KMS-11 (cell line): ENCODE results near the gene NMRK1.

Experiments
- H2AFZ ChIP-seq: fragments of 200-600 bp; sonication (generic); 2 replicates; pipeline ENCODE4 v1.6.1; 2016; ENCODE audit warnings: antibody characterized with exemption, mixed run types, low read depth
- H3K27ac ChIP-seq: fragments of 200-600 bp; sonication (generic); 2 replicates; pipeline ENCODE4 v1.6.1; 2016; ENCODE audit warnings: mild to moderate bottlenecking, mixed run types
- H3K27me3 ChIP-seq: fragments of 200-600 bp; sonication (generic); 2 replicates; pipeline ENCODE4 v1.6.1; 2017; ENCODE audit warnings: mild to moderate bottlenecking, low read depth, mixed run types, moderate library complexity; ENCODE audit not compliant: insufficient read depth
- H3K36me3 ChIP-seq: fragments of 200-600 bp; sonication (generic); 2 replicates; pipeline ENCODE4 v1.6.1; 2017; ENCODE audit warnings: mild to moderate bottlenecking, mixed run types; ENCODE audit not compliant: insufficient read depth
- H3K4me1 ChIP-seq: fragments of 200-600 bp; sonication (generic); 2 replicates; pipeline ENCODE4 v1.6.1; 2016; ENCODE audit warnings: mild to moderate bottlenecking, low read depth, mixed run types; ENCODE audit not compliant: poor library complexity, severe bottlenecking
- H3K4me2 ChIP-seq: fragments of 200-600 bp; sonication (generic); 2 replicates; pipeline ENCODE4 v1.7.0; 2016; ENCODE audit warnings: mild to moderate bottlenecking, mixed run types
- H3K4me3 ChIP-seq: fragments of 200-600 bp; sonication (generic); IDR thresholded peaks from 2 replicates; pipeline ENCODE4 v1.6.1; 2017; ENCODE audit warnings: low read depth, low read length, mixed read lengths; ENCODE audit not compliant: insufficient read depth
- H3K79me2 ChIP-seq: fragments of 200-600 bp; sonication (generic); 2 replicates; pipeline ENCODE4 v1.6.1; 2016; ENCODE audit warnings: low read depth, mixed run types; ENCODE audit not compliant: insufficient read depth
- H3K9ac ChIP-seq: fragments of 200-600 bp; sonication (generic); 2 replicates; pipeline ENCODE4 v1.6.1; 2016; ENCODE audit warnings: mild to moderate bottlenecking, mixed run types
- H4K20me1 ChIP-seq: fragments of 200-600 bp; sonication (generic); 2 replicates; pipeline ENCODE4 v1.6.1; 2016; ENCODE audit warnings: mild to moderate bottlenecking, mixed run types; ENCODE audit not compliant: insufficient read depth
- CTCF ChIP-seq: fragments of 200-600 bp; sonication (generic); conservative IDR thresholded peaks from 2 replicates; pipeline ENCODE4 v1.6.1; 2017; ENCODE audit warnings: low read depth, mild to moderate bottlenecking, antibody characterized with exemption, low read length, moderate library complexity, mixed read lengths

Gene NMRK1

GRCh38 chr9:75131700-75132099, 43.7 kb upstream of the NMRK1 start:
- Histone ChIP-seq H2AFZ (no peak overlapping the region), H3K4me1 (no peaks in the 10 kb centered on the region), H3K79me2 (no peaks in the 10 kb centered on the region), H3K36me3 (no peaks in the 10 kb centered on the region), H3K9ac (no peak overlapping the region), H3K27me3 (no peaks in the 10 kb centered on the region), H3K27ac (no peak overlapping the region), H3K4me2 (no peak overlapping the region), H3K4me3 (no peak overlapping the region), H4K20me1 (no peaks in the 10 kb centered on the region)
- no peak for TF ChIP-seq CTCF

GRCh38 chr9:75130621-75131230, 42.8 kb upstream of the NMRK1 start:
- TF ChIP-seq CTCF, result no peak
- no peaks in the 10 kb centered on the region for H3K79me2 ChIP-seq
- no peak overlapping the region for H3K4me3 ChIP-seq
- no peaks in the 10 kb centered on the region for H3K36me3 ChIP-seq
- no peaks in the 10 kb centered on the region for H4K20me1 ChIP-seq
- H3K4me1 ChIP-seq, result no peaks in the 10 kb centered on the region
- no peak overlapping the region for H2AFZ ChIP-seq
- no peak overlapping the region for H3K27ac ChIP-seq
- H3K9ac ChIP-seq, result no peak overlapping the region
- H3K4me2 ChIP-seq, result no peak overlapping the region
- no peaks in the 10 kb centered on the region for H3K27me3 ChIP-seq

GRCh38 chr9:75130172-75130571, 42.2 kb upstream of the NMRK1 start:
- no peak overlapping the region for H2AFZ ChIP-seq
- no peak overlapping the region for H3K4me3 ChIP-seq
- no peak overlapping the region for H3K27ac ChIP-seq
- no peaks in the 10 kb centered on the region for H3K27me3 ChIP-seq
- no peak overlapping the region for H3K9ac ChIP-seq
- H3K79me2 ChIP-seq, result no peaks in the 10 kb centered on the region
- no peak overlapping the region for H3K4me2 ChIP-seq
- no peaks in the 10 kb centered on the region for H4K20me1 ChIP-seq
- no peaks in the 10 kb centered on the region for H3K36me3 ChIP-seq
- no peak for TF ChIP-seq CTCF
- no peaks in the 10 kb centered on the region for H3K4me1 ChIP-seq

- no peaks in the 10 kb centered on the region for H4K20me1 ChIP-seq
- no peak for TF ChIP-seq CTCF
Observed at GRCh38 chr9:75128535-75128934, 40.6 kb upstream of the NMRK1 start.

More at GRCh38 chr9:75128535-75128934, 40.6 kb upstream of the NMRK1 start:
- Histone ChIP-seq H3K27me3 (no peaks in the 10 kb centered on the region), H3K4me3 (no peak overlapping the region), H3K79me2 (no peaks in the 10 kb centered on the region), H3K4me2 (no peak overlapping the region), H3K36me3 (no peaks in the 10 kb centered on the region), H2AFZ (no peak overlapping the region), H3K9ac (no peak overlapping the region), H3K27ac (no peak overlapping the region), H3K4me1 (no peaks in the 10 kb centered on the region)
